ENCODE measurements around the gene GINS1. TPM values are rescaled to one million over a fixed set of nuclear protein-coding genes. Genes with fewer than 3 reads are reported as not detected.
A peak's percentile ranks its signal among the peaks of the same experiment; 100 is the strongest.
"Not testable (repeated sequence)": the region's sequence is repeated elsewhere in the genome, so short reads cannot be mapped to it uniquely, and the experiment has no call there.

GINS1 gene
- total RNA-seq, 1 donor from 2014 or later: 6.6 TPM

DNA sequence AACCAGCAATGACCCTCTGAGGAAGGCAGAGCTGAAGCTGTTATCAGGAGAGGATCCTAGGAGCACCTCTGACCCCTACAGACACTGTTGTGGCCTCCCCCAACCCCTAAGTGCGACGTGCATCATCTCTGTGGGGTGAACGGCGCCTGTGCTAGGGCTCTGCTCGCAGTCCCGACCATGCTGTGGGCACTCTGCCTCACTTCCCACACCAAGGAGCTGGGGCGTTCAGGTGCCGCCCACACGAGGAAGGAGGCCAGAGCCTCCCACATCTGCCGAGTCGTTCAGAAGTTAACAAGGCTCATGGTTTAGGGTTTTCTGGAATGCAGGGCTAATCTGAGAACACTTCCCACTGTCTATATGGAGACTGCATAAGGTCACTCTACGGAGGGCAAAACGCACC is 62.1 kb downstream of the GINS1 start:
- peaks cover 26% of the 10 kb centered on the region for H3K36me3 Mint-ChIP-seq (ENCODE audit: low read depth, unreplicated experiment)
- no peak overlapping the region for H3K4me3 Mint-ChIP-seq (ENCODE audit: unreplicated experiment)
- FAIRE-seq (no peak), DNase-seq (ENCODE audit: low read depth) (no peak)
- Histone ChIP-seq H3K4me2 (ENCODE audit: low read length) (no peak overlapping the region), H3K27me3 (ENCODE audit: insufficient read depth, low read length) (no peaks in the 10 kb centered on the region), H3K4me3 (ENCODE audit: insufficient read depth, low read depth, low read length) (no peak overlapping the region), H3K79me2 (ENCODE audit: insufficient read depth, low read length) (no peaks in the 10 kb centered on the region), H3K27ac (ENCODE audit: low read depth, low read length) (no peak overlapping the region), H3K36me3 (ENCODE audit: insufficient read depth, low read length) (no peaks in the 10 kb centered on the region), H3K9me3 (ENCODE audit: insufficient read depth, low read depth, low read length) (no peaks in the 10 kb centered on the region), H3K9ac (ENCODE audit: low read length) (no peak overlapping the region), H4K20me1 (ENCODE audit: insufficient read depth, low read length) (peaks cover 6% of the 10 kb centered on the region), H2AFZ (ENCODE audit: low read depth, low read length) (no peak overlapping the region), H3K4me1 (ENCODE audit: insufficient read depth, low read length) (no peaks in the 10 kb centered on the region)
- no peak overlapping the region for H3K27ac Mint-ChIP-seq (ENCODE audit: unreplicated experiment)
- no peaks in the 10 kb centered on the region for H3K27me3 Mint-ChIP-seq (ENCODE audit: low read depth, unreplicated experiment)
- TF ChIP-seq EZH2 (IDR thresholded peaks at IDR 0.05; ENCODE audit: insufficient read depth, low read length): no peak
- TF ChIP-seq, protein P1, sequence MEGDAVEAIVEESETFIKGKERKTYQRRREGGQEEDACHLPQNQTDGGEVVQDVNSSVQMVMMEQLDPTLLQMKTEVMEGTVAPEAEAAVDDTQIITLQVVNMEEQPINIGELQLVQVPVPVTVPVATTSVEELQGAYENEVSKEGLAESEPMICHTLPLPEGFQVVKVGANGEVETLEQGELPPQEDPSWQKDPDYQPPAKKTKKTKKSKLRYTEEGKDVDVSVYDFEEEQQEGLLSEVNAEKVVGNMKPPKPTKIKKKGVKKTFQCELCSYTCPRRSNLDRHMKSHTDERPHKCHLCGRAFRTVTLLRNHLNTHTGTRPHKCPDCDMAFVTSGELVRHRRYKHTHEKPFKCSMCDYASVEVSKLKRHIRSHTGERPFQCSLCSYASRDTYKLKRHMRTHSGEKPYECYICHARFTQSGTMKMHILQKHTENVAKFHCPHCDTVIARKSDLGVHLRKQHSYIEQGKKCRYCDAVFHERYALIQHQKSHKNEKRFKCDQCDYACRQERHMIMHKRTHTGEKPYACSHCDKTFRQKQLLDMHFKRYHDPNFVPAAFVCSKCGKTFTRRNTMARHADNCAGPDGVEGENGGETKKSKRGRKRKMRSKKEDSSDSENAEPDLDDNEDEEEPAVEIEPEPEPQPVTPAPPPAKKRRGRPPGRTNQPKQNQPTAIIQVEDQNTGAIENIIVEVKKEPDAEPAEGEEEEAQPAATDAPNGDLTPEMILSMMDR (IDR thresholded peaks at IDR 0.05; ENCODE audit: insufficient read depth, low read depth, low read length): no peak
- peaks cover 21% of the 10 kb centered on the region for H3K4me1 Mint-ChIP-seq (ENCODE audit: low read depth, unreplicated experiment)
- H3K9me3 Mint-ChIP-seq (ENCODE audit: unreplicated experiment): no peaks in the 10 kb centered on the region

DNA sequence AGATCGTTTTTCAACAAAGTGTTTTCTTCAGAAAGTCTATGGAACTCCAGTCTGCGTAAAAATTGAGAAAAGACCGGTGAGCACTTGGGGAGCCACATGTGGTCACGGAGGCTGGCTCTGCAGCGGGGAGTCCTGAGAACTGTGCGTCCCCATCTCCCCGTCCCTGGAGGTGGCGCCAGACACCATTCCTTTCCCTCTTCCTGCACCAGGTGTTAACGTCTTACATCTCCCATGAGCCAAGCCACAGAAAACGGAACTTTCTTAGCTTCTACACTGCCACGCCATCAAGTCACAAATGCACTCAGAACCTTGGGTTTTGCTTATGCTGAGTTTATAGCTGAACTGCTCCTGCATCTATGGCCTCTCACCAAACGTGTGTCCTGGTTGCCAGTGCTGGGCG is 62.6 kb downstream of the GINS1 start:
- Histone ChIP-seq H3K27me3 (ENCODE audit: insufficient read depth, low read length) (no peaks in the 10 kb centered on the region), H3K36me3 (ENCODE audit: insufficient read depth, low read length) (no peaks in the 10 kb centered on the region), H4K20me1 (ENCODE audit: insufficient read depth, low read length) (peaks cover 6% of the 10 kb centered on the region), H2AFZ (ENCODE audit: low read depth, low read length) (no peak overlapping the region), H3K79me2 (ENCODE audit: insufficient read depth, low read length) (no peaks in the 10 kb centered on the region), H3K27ac (ENCODE audit: low read depth, low read length) (no peak overlapping the region), H3K4me3 (ENCODE audit: insufficient read depth, low read depth, low read length) (no peak overlapping the region), H3K9me3 (ENCODE audit: insufficient read depth, low read depth, low read length) (no peaks in the 10 kb centered on the region), H3K4me1 (ENCODE audit: insufficient read depth, low read length) (no peaks in the 10 kb centered on the region), H3K9ac (ENCODE audit: low read length) (no peak overlapping the region), H3K4me2 (ENCODE audit: low read length) (no peak overlapping the region)
- Mint-ChIP-seq H3K4me3 (ENCODE audit: unreplicated experiment) (no peak overlapping the region), H3K27me3 (ENCODE audit: low read depth, unreplicated experiment) (no peaks in the 10 kb centered on the region), H3K9me3 (ENCODE audit: unreplicated experiment) (no peaks in the 10 kb centered on the region), H3K36me3 (ENCODE audit: low read depth, unreplicated experiment) (peaks cover 24% of the 10 kb centered on the region), H3K4me1 (ENCODE audit: low read depth, unreplicated experiment) (peaks cover 19% of the 10 kb centered on the region), H3K27ac (ENCODE audit: unreplicated experiment) (no peak overlapping the region)
- no peak for TF ChIP-seq EZH2 (IDR thresholded peaks at IDR 0.05; ENCODE audit: insufficient read depth, low read length)
- TF ChIP-seq, protein P1 (IDR thresholded peaks at IDR 0.05; ENCODE audit: insufficient read depth, low read depth, low read length): no peak
- DNase-seq (ENCODE audit: low read depth) (peak; percentile 2), FAIRE-seq (no peak)

DNA sequence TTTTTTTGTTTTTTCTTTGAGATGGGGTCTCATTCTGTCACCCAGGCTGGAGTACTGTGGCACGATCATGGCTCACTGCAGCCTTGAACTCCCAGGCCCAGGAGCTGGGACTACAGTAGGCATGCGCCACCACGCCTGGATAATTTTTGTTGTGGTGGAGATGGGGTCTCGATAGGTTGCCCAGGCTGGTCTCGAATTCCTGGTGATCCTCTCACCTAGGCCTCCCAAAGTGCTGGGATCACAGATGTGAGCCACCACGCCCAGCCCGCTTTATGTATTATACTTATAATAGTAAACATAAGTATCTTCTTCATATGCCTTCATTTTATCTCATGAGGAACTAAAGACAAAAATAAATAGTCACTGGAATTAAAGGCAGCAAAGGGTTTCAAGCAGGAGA is 63.5 kb downstream of the GINS1 start:
- no peaks in the 10 kb centered on the region for H3K27me3 Mint-ChIP-seq (ENCODE audit: low read depth, unreplicated experiment)
- FAIRE-seq: no peak

DNA sequence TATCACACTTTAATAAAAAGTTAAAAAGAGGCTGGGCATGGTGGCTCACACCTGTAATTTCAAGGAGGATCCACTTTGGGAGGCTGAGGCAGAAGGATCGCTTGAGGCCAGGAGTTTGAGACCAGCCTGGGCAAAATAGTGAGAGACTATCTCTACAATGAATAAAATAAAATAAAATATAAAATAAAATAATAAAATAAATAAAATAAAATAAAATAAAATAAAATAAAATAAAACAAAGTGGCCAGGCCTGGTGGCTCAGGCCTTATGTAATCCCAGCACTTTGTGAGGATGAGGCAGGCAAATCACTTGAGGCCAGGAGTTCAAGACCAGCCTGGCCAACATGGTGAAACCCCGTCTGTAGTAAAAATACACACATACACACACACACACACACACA is 65.8 kb downstream of the GINS1 start:
- not testable (repeated sequence) for H3K36me3 ChIP-seq (ENCODE audit: insufficient read depth, low read length); H3K9me3 ChIP-seq (ENCODE audit: insufficient read depth, low read depth, low read length); H3K27ac ChIP-seq (ENCODE audit: low read depth, low read length); H3K4me1 Mint-ChIP-seq (ENCODE audit: low read depth, unreplicated experiment); H3K4me1 ChIP-seq (ENCODE audit: insufficient read depth, low read length); FAIRE-seq; H3K4me3 ChIP-seq (ENCODE audit: insufficient read depth, low read depth, low read length); H3K27me3 Mint-ChIP-seq (ENCODE audit: low read depth, unreplicated experiment); H3K4me3 Mint-ChIP-seq (ENCODE audit: unreplicated experiment); H3K79me2 ChIP-seq (ENCODE audit: insufficient read depth, low read length); H4K20me1 ChIP-seq (ENCODE audit: insufficient read depth, low read length); H2AFZ ChIP-seq (ENCODE audit: low read depth, low read length); H3K27ac Mint-ChIP-seq (ENCODE audit: unreplicated experiment); H3K27me3 ChIP-seq (ENCODE audit: insufficient read depth, low read length); H3K9ac ChIP-seq (ENCODE audit: low read length); H3K9me3 Mint-ChIP-seq (ENCODE audit: unreplicated experiment); H3K4me2 ChIP-seq (ENCODE audit: low read length); DNase-seq (ENCODE audit: low read depth)
- H3K36me3 Mint-ChIP-seq (ENCODE audit: low read depth, unreplicated experiment): peaks cover 16% of the 10 kb centered on the region

More for the DNA sequence above, 63.5 kb downstream of the GINS1 start:
- TF ChIP-seq, protein P1 (IDR thresholded peaks at IDR 0.05; ENCODE audit: insufficient read depth, low read depth, low read length): no peak
- TF ChIP-seq EZH2 (IDR thresholded peaks at IDR 0.05; ENCODE audit: insufficient read depth, low read length): no peak
- Histone ChIP-seq H3K9ac (ENCODE audit: low read length) (no peak overlapping the region), H3K27me3 (ENCODE audit: insufficient read depth, low read length) (no peaks in the 10 kb centered on the region), H3K4me3 (ENCODE audit: insufficient read depth, low read depth, low read length) (no peak overlapping the region), H3K4me2 (ENCODE audit: low read length) (no peak overlapping the region), H3K4me1 (ENCODE audit: insufficient read depth, low read length) (no peaks in the 10 kb centered on the region), H3K27ac (ENCODE audit: low read depth, low read length) (no peak overlapping the region), H2AFZ (ENCODE audit: low read depth, low read length) (no peak overlapping the region), H3K79me2 (ENCODE audit: insufficient read depth, low read length) (no peaks in the 10 kb centered on the region), H3K9me3 (ENCODE audit: insufficient read depth, low read depth, low read length) (no peaks in the 10 kb centered on the region), H4K20me1 (ENCODE audit: insufficient read depth, low read length) (peaks cover 6% of the 10 kb centered on the region), H3K36me3 (ENCODE audit: insufficient read depth, low read length) (no peaks in the 10 kb centered on the region)
- no peak overlapping the region for H3K4me3 Mint-ChIP-seq (ENCODE audit: unreplicated experiment)
- DNase-seq (ENCODE audit: low read depth): no peak
- no peaks in the 10 kb centered on the region for H3K9me3 Mint-ChIP-seq (ENCODE audit: unreplicated experiment)
- H3K4me1 Mint-ChIP-seq (ENCODE audit: low read depth, unreplicated experiment): peaks cover 19% of the 10 kb centered on the region
- no peak overlapping the region for H3K27ac Mint-ChIP-seq (ENCODE audit: unreplicated experiment)
- peaks cover 20% of the 10 kb centered on the region for H3K36me3 Mint-ChIP-seq (ENCODE audit: low read depth, unreplicated experiment)
